ENCODE measurements around the gene ARTN.

ARTN gene

GRCh38 chr1:43890815-43891214 lies 42.8 kb upstream of the ARTN start:
- no peak overlapping the region for H3K4me2 ChIP-seq (ENCODE audit: low read depth, low read length, poor library complexity, severe bottlenecking)
- TF ChIP-seq CTCF (conservative IDR thresholded peaks at IDR 0.05; ENCODE audit: low read length), result no peak
- H4K20me1 ChIP-seq (ENCODE audit: insufficient read depth, low read length, poor library complexity, severe bottlenecking), result no peaks in the 10 kb centered on the region

GRCh38 chr1:43893006-43893405 lies 40.6 kb upstream of the ARTN start:
- Histone ChIP-seq H3K27me3 (ENCODE audit: insufficient read depth, low read length, poor library complexity, severe bottlenecking) (no peaks in the 10 kb centered on the region), H3K4me2 (ENCODE audit: low read depth, low read length, poor library complexity, severe bottlenecking) (no peak overlapping the region), H3K9me3 (ENCODE audit: insufficient read depth, low read depth, low read length) (no peaks in the 10 kb centered on the region), H3K9ac (ENCODE audit: low read depth, low read length, poor library complexity, severe bottlenecking) (no peak overlapping the region), H3K79me2 (ENCODE audit: insufficient read depth, low read length) (no peaks in the 10 kb centered on the region), H3K4me1 (ENCODE audit: insufficient read depth, low read length, poor library complexity, severe bottlenecking) (no peaks in the 10 kb centered on the region), H3K36me3 (ENCODE audit: insufficient read depth, low read length) (peaks cover 7% of the 10 kb centered on the region; the same call in 1 of the 2 replicates), H2AFZ (ENCODE audit: low read length) (no peak overlapping the region), H3K9me2 (replicated peaks; ENCODE audit: low read depth, low read length) (no peaks in the 10 kb centered on the region), H3F3A (ENCODE audit: low read depth) (no peaks in the 10 kb centered on the region), H4K20me1 (ENCODE audit: insufficient read depth, low read length, poor library complexity, severe bottlenecking) (no peaks in the 10 kb centered on the region), H3K4me3 (ENCODE audit: low read length, poor library complexity, severe bottlenecking) (no peak overlapping the region)
- no peak for TF ChIP-seq EZH2phosphoT487 (IDR thresholded peaks at IDR 0.05; ENCODE audit: borderline replicate concordance)
- TF ChIP-seq CTCF (conservative IDR thresholded peaks at IDR 0.05; ENCODE audit: low read length), result no peak

More at GRCh38 chr1:43890815-43891214, 42.8 kb upstream of the ARTN start:
- Histone ChIP-seq H3K27me3 (ENCODE audit: insufficient read depth, low read length, poor library complexity, severe bottlenecking) (no peaks in the 10 kb centered on the region), H3K79me2 (ENCODE audit: insufficient read depth, low read length) (no peaks in the 10 kb centered on the region), H3K4me1 (ENCODE audit: insufficient read depth, low read length, poor library complexity, severe bottlenecking) (peaks cover under 1% of the 10 kb centered on the region), H2AFZ (ENCODE audit: low read length) (no peak overlapping the region), H3K9me3 (ENCODE audit: insufficient read depth, low read depth, low read length) (no peaks in the 10 kb centered on the region), H3K4me3 (ENCODE audit: low read length, poor library complexity, severe bottlenecking) (no peak overlapping the region), H3K9me2 (replicated peaks; ENCODE audit: low read depth, low read length) (no peaks in the 10 kb centered on the region), H3K36me3 (ENCODE audit: insufficient read depth, low read length) (peaks cover 7% of the 10 kb centered on the region; the same call in 1 of the 2 replicates), H3F3A (ENCODE audit: low read depth) (no peaks in the 10 kb centered on the region), H3K9ac (ENCODE audit: low read depth, low read length, poor library complexity, severe bottlenecking) (no peak overlapping the region)

GRCh38 chr1:43898981-43899380 lies 34.6 kb upstream of the ARTN start:
- Histone ChIP-seq H3K9me3 (ENCODE audit: insufficient read depth, low read depth, low read length) (no peaks in the 10 kb centered on the region), H3K9ac (ENCODE audit: low read depth, low read length, poor library complexity, severe bottlenecking) (no peak overlapping the region), H3K9me2 (replicated peaks; ENCODE audit: low read depth, low read length) (no peaks in the 10 kb centered on the region), H3K4me3 (ENCODE audit: low read length, poor library complexity, severe bottlenecking) (no peak overlapping the region), H3K79me2 (ENCODE audit: insufficient read depth, low read length) (no peaks in the 10 kb centered on the region), H3F3A (ENCODE audit: low read depth) (no peaks in the 10 kb centered on the region), H3K27me3 (ENCODE audit: insufficient read depth, low read length, poor library complexity, severe bottlenecking) (no peaks in the 10 kb centered on the region), H3K4me1 (ENCODE audit: insufficient read depth, low read length, poor library complexity, severe bottlenecking) (peaks cover 5% of the 10 kb centered on the region), H2AFZ (ENCODE audit: low read length) (no peak overlapping the region), H4K20me1 (ENCODE audit: insufficient read depth, low read length, poor library complexity, severe bottlenecking) (no peaks in the 10 kb centered on the region), H3K4me2 (ENCODE audit: low read depth, low read length, poor library complexity, severe bottlenecking) (no peak overlapping the region), H3K36me3 (ENCODE audit: insufficient read depth, low read length) (peaks cover 7% of the 10 kb centered on the region; the same call in 1 of the 2 replicates)
- TF ChIP-seq EZH2phosphoT487 (IDR thresholded peaks at IDR 0.05; ENCODE audit: borderline replicate concordance), result no peak
- no peak for TF ChIP-seq CTCF (conservative IDR thresholded peaks at IDR 0.05; ENCODE audit: low read length)

Data from Loucy (cell line).